IPS-15b (cell line): ENCODE measurements around the gene SLC43A3.

ENCODE experiments used
- H3K27me3 ChIP-seq: one replicate; pipeline ENCODE4 v1.6.1; 2013; ENCODE audit warnings: low read length; ENCODE audit not compliant: control insufficient read depth, insufficient read depth
- H3K36me3 ChIP-seq: one replicate; pipeline ENCODE4 v1.6.1; 2013; ENCODE audit warnings: low read length; ENCODE audit not compliant: control insufficient read depth, insufficient read depth
- H3K4me1 ChIP-seq: one replicate; pipeline ENCODE4 v1.6.1; 2013; ENCODE audit warnings: mild to moderate bottlenecking, low read length; ENCODE audit not compliant: control insufficient read depth, insufficient read depth
- H3K4me3 ChIP-seq: one replicate; pipeline ENCODE4 v1.5.1; 2013; ENCODE audit warnings: low read depth, low read length
- H3K9ac ChIP-seq: one replicate; pipeline ENCODE4 v1.6.1; 2013; ENCODE audit warnings: low read depth, mild to moderate bottlenecking, low read length
- H3K9me3 ChIP-seq: one replicate; pipeline ENCODE4 v1.6.1; 2013; ENCODE audit warnings: mild to moderate bottlenecking, low read length; ENCODE audit not compliant: control insufficient read depth, insufficient read depth

The SLC43A3 gene

GRCh38 chr11:57426929-57427726 is at the start of gene SLC43A3:
Gene SLC43A3, minus strand, starts transcription at chr11:57427121. Its CDS starts 949 bp downstream, at chr11:57426172.
- H3K4me1 ChIP-seq: peaks cover 6% of the 10 kb centered on the region

DNA sequence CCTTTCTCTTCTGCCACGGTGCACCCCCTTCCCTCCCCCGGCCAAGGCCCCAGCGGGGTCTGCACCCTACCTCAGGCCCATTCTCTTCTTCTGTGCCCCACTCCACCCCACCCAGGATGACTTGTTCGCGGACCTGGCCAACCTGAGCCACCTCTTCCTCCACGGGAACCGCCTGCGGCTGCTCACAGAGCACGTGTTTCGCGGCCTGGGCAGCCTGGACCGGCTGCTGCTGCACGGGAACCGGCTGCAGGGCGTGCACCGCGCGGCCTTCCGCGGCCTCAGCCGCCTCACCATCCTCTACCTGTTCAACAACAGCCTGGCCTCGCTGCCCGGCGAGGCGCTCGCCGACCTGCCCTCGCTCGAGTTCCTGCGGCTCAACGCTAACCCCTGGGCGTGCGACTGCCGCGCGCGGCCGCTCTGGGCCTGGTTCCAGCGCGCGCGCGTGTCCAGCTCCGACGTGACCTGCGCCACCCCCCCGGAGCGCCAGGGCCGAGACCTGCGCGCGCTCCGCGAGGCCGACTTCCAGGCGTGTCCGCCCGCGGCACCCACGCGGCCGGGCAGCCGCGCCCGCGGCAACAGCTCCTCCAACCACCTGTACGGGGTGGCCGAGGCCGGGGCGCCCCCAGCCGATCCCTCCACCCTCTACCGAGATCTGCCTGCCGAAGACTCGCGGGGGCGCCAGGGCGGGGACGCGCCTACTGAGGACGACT is 49.3 kb upstream of the SLC43A3 start:
- Histone ChIP-seq H3K27me3 (peaks cover 46% of the 10 kb centered on the region), H3K4me3 (peak overlapping the region; percentile 56), H3K4me1 (peaks cover 24% of the 10 kb centered on the region), H3K36me3 (peaks cover 2% of the 10 kb centered on the region), H3K9ac (peak overlapping the region; percentile 12), H3K9me3 (no peaks in the 10 kb centered on the region)

More at GRCh38 chr11:57426929-57427726, at the start of gene SLC43A3:
- Histone ChIP-seq H3K4me3 (peak within 1 kb of the TSS; percentile 60), H3K27me3 (peaks cover 39% of the 10 kb centered on the region), H3K9me3 (no peaks in the 10 kb centered on the region), H3K9ac (peak within 1 kb of the TSS; percentile 65), H3K36me3 (peaks cover 11% of the 10 kb centered on the region)

DNA sequence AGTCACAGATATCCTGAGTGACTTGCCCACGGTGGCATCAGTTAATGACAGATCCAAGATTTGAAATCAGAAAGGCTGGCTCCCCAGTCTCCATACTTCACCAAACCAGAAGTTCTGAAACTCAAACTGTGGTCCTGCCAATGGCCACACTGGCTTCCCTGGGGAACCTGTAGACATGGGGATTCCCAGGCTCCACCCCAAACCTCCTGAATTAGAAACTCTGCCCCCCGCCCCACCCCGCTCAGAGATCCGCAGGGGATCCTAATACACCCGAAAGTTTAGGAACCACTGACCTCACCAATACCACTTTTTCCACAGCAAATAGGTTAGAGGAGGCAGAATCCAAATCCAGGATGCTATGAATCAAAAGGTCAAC is 48.7 kb upstream of the SLC43A3 start:
- Histone ChIP-seq H3K9ac (no peak overlapping the region), H3K36me3 (peaks cover 2% of the 10 kb centered on the region), H3K4me1 (peaks cover 24% of the 10 kb centered on the region), H3K9me3 (no peaks in the 10 kb centered on the region), H3K4me3 (peak overlapping the region; percentile 56), H3K27me3 (peaks cover 40% of the 10 kb centered on the region)

DNA sequence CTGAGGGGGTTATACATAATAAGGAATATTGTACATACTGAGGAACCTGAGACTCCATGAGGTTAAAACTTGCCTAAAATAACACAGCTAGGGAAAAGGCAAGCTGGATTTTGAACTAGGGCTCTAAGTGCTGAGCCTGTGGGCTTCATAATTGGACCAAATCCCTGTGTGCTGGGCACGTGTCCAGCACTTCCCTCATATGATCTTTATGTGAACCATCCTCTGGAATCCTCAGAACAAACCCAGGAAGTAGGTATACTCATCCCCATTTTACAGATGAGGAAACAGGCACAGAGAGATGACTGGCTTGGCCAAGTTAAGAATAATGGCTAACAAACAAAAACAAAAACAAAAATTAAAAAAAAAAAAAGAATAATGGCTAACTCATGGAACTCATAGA is 48.3 kb upstream of the SLC43A3 start:
- Histone ChIP-seq H3K27me3 (peaks cover 37% of the 10 kb centered on the region), H3K4me3 (no peak overlapping the region), H3K9me3 (no peaks in the 10 kb centered on the region), H3K9ac (no peak overlapping the region), H3K4me1 (peaks cover 23% of the 10 kb centered on the region), H3K36me3 (peaks cover 2% of the 10 kb centered on the region)

DNA sequence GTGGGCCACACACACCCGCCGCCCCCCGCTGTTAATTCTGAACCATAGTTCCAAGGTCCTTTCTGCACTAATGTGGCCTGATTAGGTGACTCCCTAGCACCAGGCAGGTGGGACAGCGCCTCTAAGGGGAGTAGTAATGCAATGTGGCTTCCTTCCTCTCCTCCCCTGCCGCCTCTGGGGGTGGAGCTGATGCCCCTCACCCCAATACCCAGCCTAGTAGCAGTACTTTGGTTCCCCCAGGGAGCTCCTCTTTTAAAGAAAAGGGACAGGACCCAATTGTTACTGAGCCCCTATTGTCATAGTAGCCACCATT is 47.8 kb upstream of the SLC43A3 start:
- Histone ChIP-seq H3K9me3 (no peaks in the 10 kb centered on the region), H3K9ac (no peak overlapping the region), H3K36me3 (peaks cover 6% of the 10 kb centered on the region), H3K4me1 (peaks cover 20% of the 10 kb centered on the region), H3K27me3 (peaks cover 37% of the 10 kb centered on the region), H3K4me3 (no peak overlapping the region)

GRCh38 chr11:57474017-57474802 is 47.3 kb upstream of the SLC43A3 start:
- Histone ChIP-seq H3K4me3 (no peak overlapping the region), H3K9ac (no peak overlapping the region), H3K27me3 (peaks cover 37% of the 10 kb centered on the region), H3K4me1 (peaks cover 15% of the 10 kb centered on the region), H3K9me3 (no peaks in the 10 kb centered on the region), H3K36me3 (peaks cover 8% of the 10 kb centered on the region)

- H3K9me3 ChIP-seq: no peaks in the 10 kb centered on the region
- peaks cover 37% of the 10 kb centered on the region for H3K27me3 ChIP-seq
- no peak overlapping the region for H3K4me3 ChIP-seq
- H3K4me1 ChIP-seq: peaks cover 14% of the 10 kb centered on the region
- peaks cover 8% of the 10 kb centered on the region for H3K36me3 ChIP-seq
- no peak overlapping the region for H3K9ac ChIP-seq
Measured at GRCh38 chr11:57473285-57473841, 46.4 kb upstream of the SLC43A3 start.

DNA sequence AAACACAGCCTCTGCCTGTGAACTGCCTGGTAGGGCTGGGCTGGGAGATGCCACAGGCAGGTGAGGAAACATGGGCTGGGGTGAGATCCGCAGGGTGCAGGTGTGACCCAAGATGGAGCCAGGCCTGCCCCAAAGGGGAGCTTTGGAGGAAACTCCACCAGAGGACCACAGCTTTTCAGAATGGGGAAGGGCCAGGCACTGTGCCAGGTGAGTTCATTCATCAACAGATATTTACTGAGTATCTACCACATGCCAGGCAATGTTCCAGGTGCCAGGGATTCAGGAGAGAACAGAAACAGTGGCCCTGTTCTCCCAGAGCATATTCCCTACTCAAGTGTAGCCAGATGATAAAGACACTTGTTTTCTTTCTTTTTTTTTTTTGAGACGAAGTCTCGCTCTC is 44.6 kb upstream of the SLC43A3 start:
- Histone ChIP-seq H3K36me3 (peaks cover 8% of the 10 kb centered on the region), H3K4me3 (no peak overlapping the region), H3K9me3 (no peaks in the 10 kb centered on the region), H3K4me1 (peaks cover 13% of the 10 kb centered on the region), H3K9ac (no peak overlapping the region), H3K27me3 (peaks cover 25% of the 10 kb centered on the region)

DNA sequence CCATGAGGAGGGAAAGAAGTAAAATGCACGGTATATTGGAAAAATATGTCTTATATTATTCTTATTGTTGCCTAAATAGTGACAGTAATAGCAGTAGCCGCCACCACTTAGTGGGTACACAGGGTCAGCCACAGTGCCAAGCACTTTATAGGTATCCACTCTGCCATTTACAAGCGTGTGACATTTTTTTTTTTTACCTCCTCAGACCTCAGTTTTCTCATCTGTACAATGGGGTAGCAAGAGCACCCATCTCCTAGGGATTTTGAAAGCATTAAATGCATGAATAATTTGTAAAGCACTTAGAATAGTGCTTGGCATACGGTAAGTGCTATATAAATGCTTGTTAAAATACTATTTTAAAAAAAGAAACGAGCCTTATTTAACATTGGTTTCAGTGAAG is 42.3 kb upstream of the SLC43A3 start:
- H3K9ac ChIP-seq: no peak overlapping the region
- peaks cover 8% of the 10 kb centered on the region for H3K36me3 ChIP-seq
- peaks cover 15% of the 10 kb centered on the region for H3K27me3 ChIP-seq
- no peaks in the 10 kb centered on the region for H3K9me3 ChIP-seq
- peaks cover 10% of the 10 kb centered on the region for H3K4me1 ChIP-seq
- H3K4me3 ChIP-seq: no peak overlapping the region

DNA sequence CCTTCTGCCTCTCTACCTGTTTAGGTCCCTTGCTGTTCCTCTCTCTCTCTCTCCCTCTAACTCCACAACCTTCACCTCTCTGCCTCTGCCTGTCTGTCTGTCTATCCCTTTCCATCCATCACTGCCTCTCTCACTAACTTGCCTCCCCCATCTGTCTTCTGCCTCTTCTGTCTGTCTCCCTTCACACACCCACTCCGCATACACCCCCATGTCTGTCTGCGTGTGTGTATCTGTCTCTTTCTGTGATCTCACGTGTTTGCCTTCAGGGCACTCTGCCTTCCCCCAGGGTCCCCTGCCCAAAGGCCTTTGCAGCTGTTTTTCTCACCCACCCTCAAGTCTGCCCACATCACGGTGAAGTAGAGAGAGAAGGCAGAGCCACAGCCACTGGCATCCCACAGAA is 41.4 kb upstream of the SLC43A3 start:
- Histone ChIP-seq H3K27me3 (peaks cover 20% of the 10 kb centered on the region), H3K36me3 (peaks cover 8% of the 10 kb centered on the region), H3K9me3 (no peaks in the 10 kb centered on the region), H3K4me3 (no peak overlapping the region), H3K4me1 (peaks cover 14% of the 10 kb centered on the region), H3K9ac (no peak overlapping the region)

- H3K9me3 ChIP-seq: no peaks in the 10 kb centered on the region
- peaks cover 27% of the 10 kb centered on the region for H3K27me3 ChIP-seq
- H3K36me3 ChIP-seq: peaks cover 8% of the 10 kb centered on the region
- peaks cover 20% of the 10 kb centered on the region for H3K4me1 ChIP-seq
- H3K9ac ChIP-seq: no peak overlapping the region
- no peak overlapping the region for H3K4me3 ChIP-seq
Measured at GRCh38 chr11:57467508-57468157, 40.7 kb upstream of the SLC43A3 start.
